MM.1S (cell line): ENCODE data around the gene MRPL53.

ENCODE experiments used
- DNase-seq: peaks from one replicate; pipeline ENCODE4 v3.0.0-alpha.2; 2015
- H2AFZ ChIP-seq: fragments of 300-600 bp; sonication (generic); 2 replicates; pipeline ENCODE4 v1.6.0; 2016; ENCODE audit warnings: antibody characterized with exemption, low read length
- H3F3A ChIP-seq: fragments of 300-600 bp; sonication (generic); 2 replicates; pipeline ENCODE4 v1.6.1; 2016; ENCODE audit warnings: mild to moderate bottlenecking, antibody characterized with exemption, low read length, moderate library complexity, mixed read lengths; ENCODE audit not compliant: insufficient read depth
- H3K27ac ChIP-seq: fragments of 300-600 bp; sonication (generic); 2 replicates; pipeline ENCODE4 v1.5.1; 2016; ENCODE audit warnings: mild to moderate bottlenecking, low read length
- H3K27me3 ChIP-seq: fragments of 300-600 bp; sonication (generic); replicated peaks from 2 replicates; pipeline ENCODE4 v1.6.0; 2016; ENCODE audit warnings: low read length; ENCODE audit not compliant: insufficient read depth
- H3K36me3 ChIP-seq: fragments of 300-600 bp; sonication (generic); replicated peaks from 2 replicates; pipeline ENCODE4 v1.6.1; 2016; ENCODE audit warnings: mild to moderate bottlenecking, low read length, mixed read lengths; ENCODE audit not compliant: insufficient read depth
- H3K4me1 ChIP-seq: fragments of 300-600 bp; sonication (generic); 2 replicates; pipeline ENCODE4 v1.6.1; 2016; ENCODE audit warnings: low read length, mixed read lengths
- H3K4me2 ChIP-seq: fragments of 300-600 bp; sonication (generic); 2 replicates; pipeline ENCODE4 v1.6.0; 2016; ENCODE audit warnings: low read depth, low read length
- H3K4me3 ChIP-seq: fragments of 300-600 bp; sonication (generic); 2 replicates; pipeline ENCODE4 v1.5.1; 2016; ENCODE audit warnings: low read length, mixed read lengths
- H3K79me2 ChIP-seq: fragments of 300-600 bp; sonication (generic); 2 replicates; pipeline ENCODE4 v1.6.1; 2016; ENCODE audit warnings: mixed run types, low read length, mixed read lengths
- H3K9ac ChIP-seq: fragments of 300-600 bp; sonication (generic); 2 replicates; pipeline ENCODE4 v1.6.1; 2016; ENCODE audit warnings: low read length, mixed read lengths
- H3K9me2 ChIP-seq: fragments of 300-600 bp; sonication (generic); replicated peaks from 2 replicates; pipeline ENCODE4 v1.6.1; 2016; ENCODE audit warnings: mild to moderate bottlenecking, low read length, mixed read lengths; ENCODE audit not compliant: insufficient read depth
- H3K9me3 ChIP-seq: fragments of 300-600 bp; sonication (generic); replicated peaks from 2 replicates; pipeline ENCODE4 v1.6.1; 2016; ENCODE audit warnings: mild to moderate bottlenecking, low read length, mixed read lengths; ENCODE audit not compliant: insufficient read depth
- H4K20me1 ChIP-seq: fragments of 300-600 bp; sonication (generic); 2 replicates; pipeline ENCODE4 v1.6.1; 2016; ENCODE audit warnings: mild to moderate bottlenecking, low read length, moderate library complexity, mixed read lengths; ENCODE audit not compliant: insufficient read depth
- EZH2 ChIP-seq: fragments of 300-600 bp; sonication (generic); optimal IDR thresholded peaks from 2 replicates; pipeline ENCODE3; 2017; ENCODE audit warnings: low read depth, mild to moderate bottlenecking, antibody characterized with exemption, low read length, mixed read lengths
- EZH2phosphoT487 ChIP-seq: fragments of 300-600 bp; sonication (generic); IDR thresholded peaks from 2 replicates; pipeline ENCODE4 v1.6.1; 2018; ENCODE audit warnings: antibody characterized with exemption, low read length
- TF ChIP-seq, protein P1 (sequence below): fragments of 300-600 bp; sonication (generic); IDR thresholded peaks from 2 replicates; pipeline ENCODE4 v1.5.1; 2016; ENCODE audit warnings: antibody characterized with exemption, low read length, mixed read lengths

The MRPL53 gene

DNA sequence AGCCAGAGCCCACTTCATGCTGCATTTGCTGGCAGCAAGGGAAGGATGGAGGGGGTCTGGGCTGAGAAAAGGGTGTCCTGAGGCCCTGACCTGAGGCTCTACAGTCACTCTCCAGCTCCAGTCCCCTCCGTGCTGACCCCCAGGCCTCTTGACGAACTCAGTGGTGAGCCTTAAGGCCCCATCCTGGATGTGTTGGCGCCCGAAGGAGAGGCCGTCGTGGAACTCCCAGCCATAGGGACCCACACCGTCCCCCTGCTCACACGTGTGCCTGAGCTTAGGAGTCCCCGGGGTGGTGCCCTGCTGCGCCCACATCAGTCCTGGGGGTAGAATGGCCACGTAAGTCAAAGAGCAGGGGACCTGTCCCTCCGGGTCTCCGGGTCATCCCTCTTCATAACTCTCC lies 8.1 kb downstream of the MRPL53 start:
- Histone ChIP-seq H3K4me2 (peak overlapping the region; percentile 100), H4K20me1 (no peaks in the 10 kb centered on the region), H3K27me3 (no peaks in the 10 kb centered on the region), H3K27ac (peak overlapping the region; percentile 36; the same call in 1 of the 2 replicates), H2AFZ (peak overlapping the region; percentile 80), H3K79me2 (peaks cover 20% of the 10 kb centered on the region), H3K36me3 (no peaks in the 10 kb centered on the region), H3F3A (0 out of 2 replicates have a peak, but pooled peaks cover 3% of the 10 kb centered on the region), H3K9me2 (no peaks in the 10 kb centered on the region), H3K9me3 (no peaks in the 10 kb centered on the region), H3K9ac (peak overlapping the region; percentile 83), H3K4me1 (peaks cover 4% of the 10 kb centered on the region; the same call in 1 of the 2 replicates), H3K4me3 (peak overlapping the region; percentile 90)
- no peak for DNase-seq
- TF ChIP-seq EZH2 = no peak
- TF ChIP-seq, protein P1, sequence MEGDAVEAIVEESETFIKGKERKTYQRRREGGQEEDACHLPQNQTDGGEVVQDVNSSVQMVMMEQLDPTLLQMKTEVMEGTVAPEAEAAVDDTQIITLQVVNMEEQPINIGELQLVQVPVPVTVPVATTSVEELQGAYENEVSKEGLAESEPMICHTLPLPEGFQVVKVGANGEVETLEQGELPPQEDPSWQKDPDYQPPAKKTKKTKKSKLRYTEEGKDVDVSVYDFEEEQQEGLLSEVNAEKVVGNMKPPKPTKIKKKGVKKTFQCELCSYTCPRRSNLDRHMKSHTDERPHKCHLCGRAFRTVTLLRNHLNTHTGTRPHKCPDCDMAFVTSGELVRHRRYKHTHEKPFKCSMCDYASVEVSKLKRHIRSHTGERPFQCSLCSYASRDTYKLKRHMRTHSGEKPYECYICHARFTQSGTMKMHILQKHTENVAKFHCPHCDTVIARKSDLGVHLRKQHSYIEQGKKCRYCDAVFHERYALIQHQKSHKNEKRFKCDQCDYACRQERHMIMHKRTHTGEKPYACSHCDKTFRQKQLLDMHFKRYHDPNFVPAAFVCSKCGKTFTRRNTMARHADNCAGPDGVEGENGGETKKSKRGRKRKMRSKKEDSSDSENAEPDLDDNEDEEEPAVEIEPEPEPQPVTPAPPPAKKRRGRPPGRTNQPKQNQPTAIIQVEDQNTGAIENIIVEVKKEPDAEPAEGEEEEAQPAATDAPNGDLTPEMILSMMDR = no peak
- TF ChIP-seq EZH2phosphoT487 = no peak

DNA sequence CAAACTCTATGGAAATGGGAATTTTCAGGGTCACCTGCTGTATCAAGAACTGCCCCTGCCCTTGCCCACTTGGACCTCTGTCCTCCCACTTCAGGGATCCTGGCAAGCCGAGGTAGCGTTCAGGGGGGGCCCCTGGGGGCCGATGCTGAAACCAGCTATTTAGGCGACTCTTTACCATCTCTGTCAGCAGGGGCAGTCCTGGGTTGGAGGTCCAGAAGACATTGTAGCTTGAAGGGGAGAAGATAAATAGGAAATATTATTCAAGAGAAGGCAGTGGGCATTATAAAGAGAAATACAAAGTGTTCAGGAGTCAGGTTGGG lies 9.7 kb downstream of the MRPL53 start:
- Histone ChIP-seq H4K20me1 (no peaks in the 10 kb centered on the region), H3K4me3 (no peak overlapping the region), H3K9me2 (no peaks in the 10 kb centered on the region), H2AFZ (no peak overlapping the region), H3K36me3 (no peaks in the 10 kb centered on the region), H3K4me2 (no peak overlapping the region), H3K79me2 (peaks cover 23% of the 10 kb centered on the region), H3F3A (peaks cover 5% of the 10 kb centered on the region; the same call in 1 of the 2 replicates), H3K4me1 (peaks cover 4% of the 10 kb centered on the region; the same call in 1 of the 2 replicates), H3K9ac (no peak overlapping the region), H3K27me3 (no peaks in the 10 kb centered on the region), H3K9me3 (no peaks in the 10 kb centered on the region), H3K27ac (no peak overlapping the region)
- TF ChIP-seq, protein P1 = no peak
- no peak for TF ChIP-seq EZH2
- no peak for TF ChIP-seq EZH2phosphoT487
- DNase-seq = no peak

DNA sequence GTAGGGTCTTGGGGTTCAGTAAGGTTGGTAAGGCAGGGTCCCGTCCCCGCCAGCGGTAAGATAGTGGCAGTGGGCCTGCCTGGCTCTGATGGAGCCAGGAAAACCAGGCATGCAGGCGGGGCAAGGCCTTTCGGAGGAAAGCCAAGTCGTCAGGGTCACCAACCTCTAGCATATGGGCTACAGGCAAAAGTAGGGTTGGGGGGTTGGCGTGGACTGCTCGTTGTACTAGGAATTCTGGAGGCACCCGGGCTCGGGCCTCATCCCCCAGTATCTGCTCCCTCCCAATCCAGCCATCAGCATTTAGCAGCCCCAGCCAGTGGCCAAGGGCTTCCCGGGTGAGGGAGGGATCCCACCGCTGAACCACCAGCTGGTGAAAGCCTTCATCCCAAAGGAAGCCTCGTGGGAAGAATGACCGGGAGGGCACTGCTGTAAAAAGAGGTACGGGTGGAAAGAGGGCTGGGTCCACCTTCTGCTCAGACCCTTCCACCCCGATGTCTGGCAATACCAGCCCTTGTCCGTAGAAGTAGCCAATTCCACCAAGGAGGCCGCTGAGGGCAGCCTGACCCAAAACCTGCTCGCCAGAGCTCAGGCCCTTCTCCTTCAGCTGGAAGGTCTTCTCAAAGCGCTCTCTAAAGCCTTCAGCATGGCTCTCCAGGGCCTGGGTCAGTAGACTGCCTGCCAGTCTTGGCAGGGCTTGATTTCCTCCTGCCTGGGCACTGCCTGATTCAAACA lies 10.3 kb downstream of the MRPL53 start:
- peaks cover 23% of the 10 kb centered on the region for H3K79me2 ChIP-seq
- no peaks in the 10 kb centered on the region for H3K36me3 ChIP-seq
- no peak overlapping the region for H2AFZ ChIP-seq
- H3K4me1 ChIP-seq = peaks cover 4% of the 10 kb centered on the region; the same call in 1 of the 2 replicates
- H3K9me3 ChIP-seq = no peaks in the 10 kb centered on the region
- H3K27ac ChIP-seq = no peak overlapping the region
- no peaks in the 10 kb centered on the region for H3K9me2 ChIP-seq
- H3K9ac ChIP-seq = no peak overlapping the region
- peaks cover 7% of the 10 kb centered on the region; the same call in 1 of the 2 replicates for H3F3A ChIP-seq
- TF ChIP-seq EZH2phosphoT487 (no peak), EZH2 (no peak)
- TF ChIP-seq, protein P1 = no peak
- H4K20me1 ChIP-seq = no peaks in the 10 kb centered on the region
- no peak overlapping the region for H3K4me3 ChIP-seq
- no peak overlapping the region for H3K4me2 ChIP-seq
- DNase-seq = no peak
- H3K27me3 ChIP-seq = no peaks in the 10 kb centered on the region
